ENCODE measurements around the gene LRRN2.

DNA sequence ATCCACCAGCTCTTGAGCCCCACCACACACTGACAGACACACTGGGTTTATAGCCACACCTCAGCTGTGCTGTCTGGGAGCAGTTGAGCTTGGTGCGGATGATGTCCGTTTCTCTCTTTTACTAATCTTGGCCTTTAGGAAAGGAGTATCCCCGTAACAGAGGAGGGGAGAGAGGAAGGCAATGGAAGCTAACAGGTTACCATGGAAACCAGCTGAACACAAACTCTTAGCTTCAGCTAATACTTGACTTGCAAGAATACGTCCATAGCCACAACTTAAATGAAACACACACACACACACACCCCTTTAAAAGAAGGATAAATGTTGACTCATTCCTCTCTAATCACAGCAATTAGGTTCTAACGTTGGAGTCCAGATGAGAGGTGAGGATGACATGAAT is 28.0 kb upstream of the LRRN2 start:
- TF ChIP-seq TAF1 (IDR thresholded peaks at IDR 0.05; ENCODE audit: borderline replicate concordance, insufficient read depth, low read length) (no peak), FOXP2 (optimal IDR thresholded peaks at IDR 0.05; ENCODE audit: borderline replicate concordance, extremely low read depth, extremely low read length, insufficient read depth) (no peak)
- TF ChIP-seq, protein P1, sequence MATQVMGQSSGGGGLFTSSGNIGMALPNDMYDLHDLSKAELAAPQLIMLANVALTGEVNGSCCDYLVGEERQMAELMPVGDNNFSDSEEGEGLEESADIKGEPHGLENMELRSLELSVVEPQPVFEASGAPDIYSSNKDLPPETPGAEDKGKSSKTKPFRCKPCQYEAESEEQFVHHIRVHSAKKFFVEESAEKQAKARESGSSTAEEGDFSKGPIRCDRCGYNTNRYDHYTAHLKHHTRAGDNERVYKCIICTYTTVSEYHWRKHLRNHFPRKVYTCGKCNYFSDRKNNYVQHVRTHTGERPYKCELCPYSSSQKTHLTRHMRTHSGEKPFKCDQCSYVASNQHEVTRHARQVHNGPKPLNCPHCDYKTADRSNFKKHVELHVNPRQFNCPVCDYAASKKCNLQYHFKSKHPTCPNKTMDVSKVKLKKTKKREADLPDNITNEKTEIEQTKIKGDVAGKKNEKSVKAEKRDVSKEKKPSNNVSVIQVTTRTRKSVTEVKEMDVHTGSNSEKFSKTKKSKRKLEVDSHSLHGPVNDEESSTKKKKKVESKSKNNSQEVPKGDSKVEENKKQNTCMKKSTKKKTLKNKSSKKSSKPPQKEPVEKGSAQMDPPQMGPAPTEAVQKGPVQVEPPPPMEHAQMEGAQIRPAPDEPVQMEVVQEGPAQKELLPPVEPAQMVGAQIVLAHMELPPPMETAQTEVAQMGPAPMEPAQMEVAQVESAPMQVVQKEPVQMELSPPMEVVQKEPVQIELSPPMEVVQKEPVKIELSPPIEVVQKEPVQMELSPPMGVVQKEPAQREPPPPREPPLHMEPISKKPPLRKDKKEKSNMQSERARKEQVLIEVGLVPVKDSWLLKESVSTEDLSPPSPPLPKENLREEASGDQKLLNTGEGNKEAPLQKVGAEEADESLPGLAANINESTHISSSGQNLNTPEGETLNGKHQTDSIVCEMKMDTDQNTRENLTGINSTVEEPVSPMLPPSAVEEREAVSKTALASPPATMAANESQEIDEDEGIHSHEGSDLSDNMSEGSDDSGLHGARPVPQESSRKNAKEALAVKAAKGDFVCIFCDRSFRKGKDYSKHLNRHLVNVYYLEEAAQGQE (IDR thresholded peaks at IDR 0.05; ENCODE audit: insufficient read depth in 1 of 2, low read depth in 2 of 2, low read length in 2 of 2) = no peak

Measured in PFSK-1 (cell line).